HUDEP-2 (cell line): ENCODE measurements around the gene JAG1.

Source experiments
- DNase-seq, 76 experiments: peaks; one replicate each; lab custom pipeline; 2025; ENCODE audit not compliant: unreplicated experiment in 76 of 76; lab: John Stamatoyannopoulos, UW

Gene JAG1

DNA sequence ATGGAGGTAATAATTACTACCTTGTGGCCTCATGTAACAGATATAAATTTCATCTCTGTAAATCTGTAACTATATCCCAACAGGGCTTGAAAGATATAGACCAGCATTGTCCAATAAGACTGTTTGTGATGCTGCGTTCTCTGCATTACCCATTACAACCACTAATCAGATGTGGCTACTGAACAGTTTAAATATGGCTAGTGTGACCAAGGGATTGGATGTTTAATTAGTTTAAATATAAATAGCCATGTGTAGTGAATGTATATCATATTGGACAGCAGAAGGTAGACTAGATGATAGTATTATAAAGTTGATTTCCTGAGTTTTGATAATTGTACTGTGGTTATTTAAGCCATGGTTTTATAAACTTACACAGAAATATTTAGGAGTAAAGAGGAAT lies 27.8 kb upstream of the JAG1 start:
- DNase-seq, result no peak

DNA sequence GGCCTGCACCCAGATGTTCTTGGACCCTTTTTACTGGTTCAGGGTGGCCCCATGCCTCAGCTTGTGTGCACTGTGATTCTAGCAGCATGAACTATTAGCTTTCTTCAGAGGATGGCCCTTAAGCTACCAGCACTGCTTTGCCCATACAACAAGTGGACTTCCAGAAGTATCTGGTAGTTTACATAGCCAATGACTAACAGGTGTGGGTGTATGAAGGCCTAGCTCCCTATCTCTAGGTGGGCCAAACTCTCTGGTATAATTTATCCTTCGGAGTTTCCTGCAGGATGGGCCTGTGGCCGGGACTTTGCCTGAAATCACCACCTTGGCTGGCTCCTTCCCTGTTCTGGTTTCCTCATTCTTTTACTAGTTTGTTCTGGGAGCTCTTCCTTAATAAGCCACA lies 26.1 kb upstream of the JAG1 start:
- DNase-seq, result no peak

DNA sequence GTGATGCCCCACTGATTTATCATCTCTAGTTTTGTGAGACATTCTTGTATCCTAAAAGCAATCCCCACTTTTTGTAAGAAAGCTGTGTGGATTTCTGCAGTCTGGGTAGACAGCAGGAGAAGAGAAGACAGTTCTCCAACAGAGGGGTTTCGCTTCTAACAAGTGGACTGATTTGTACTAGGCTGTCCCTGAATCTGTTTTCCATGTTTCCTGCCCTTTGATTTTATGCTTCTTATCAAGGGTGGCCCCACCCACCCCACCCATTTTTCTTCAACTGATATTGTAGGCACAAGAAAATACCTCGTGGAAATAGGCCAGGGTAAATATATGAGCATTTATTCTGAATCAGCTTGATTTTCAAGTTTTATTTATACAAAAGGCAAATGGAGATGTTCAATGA lies 25.7 kb upstream of the JAG1 start:
- DNase-seq, result no peak

DNA sequence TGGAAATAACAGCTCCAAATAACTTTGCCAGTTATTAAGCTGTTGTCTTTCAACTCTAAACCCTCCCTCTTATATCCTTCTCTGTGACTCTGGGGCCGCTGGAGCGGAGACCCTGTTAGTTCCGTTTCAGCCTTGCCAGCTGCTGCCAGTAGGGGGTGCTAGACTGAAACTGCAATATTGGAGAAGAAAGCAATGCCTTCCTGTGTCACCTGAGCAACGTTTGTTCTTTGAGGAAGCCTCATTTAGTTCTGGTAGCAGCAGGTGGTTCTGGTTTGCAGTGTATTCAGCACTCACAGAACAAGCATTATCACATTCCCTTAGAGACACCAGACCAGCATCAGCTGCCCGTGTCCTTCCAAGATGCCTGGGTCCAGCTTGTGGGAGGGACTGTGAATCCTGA lies 22.9 kb upstream of the JAG1 start:
- peak in 18 of 76 experiments; percentile 0 to 33 (median 7) for DNase-seq

- no peak for DNase-seq
These were observed 15.6 kb upstream of the JAG1 start for GRCh38 chr20:10689385-10689784.

- no peak for DNase-seq
These were observed 14.1 kb upstream of the JAG1 start for GRCh38 chr20:10687895-10688294.

DNA sequence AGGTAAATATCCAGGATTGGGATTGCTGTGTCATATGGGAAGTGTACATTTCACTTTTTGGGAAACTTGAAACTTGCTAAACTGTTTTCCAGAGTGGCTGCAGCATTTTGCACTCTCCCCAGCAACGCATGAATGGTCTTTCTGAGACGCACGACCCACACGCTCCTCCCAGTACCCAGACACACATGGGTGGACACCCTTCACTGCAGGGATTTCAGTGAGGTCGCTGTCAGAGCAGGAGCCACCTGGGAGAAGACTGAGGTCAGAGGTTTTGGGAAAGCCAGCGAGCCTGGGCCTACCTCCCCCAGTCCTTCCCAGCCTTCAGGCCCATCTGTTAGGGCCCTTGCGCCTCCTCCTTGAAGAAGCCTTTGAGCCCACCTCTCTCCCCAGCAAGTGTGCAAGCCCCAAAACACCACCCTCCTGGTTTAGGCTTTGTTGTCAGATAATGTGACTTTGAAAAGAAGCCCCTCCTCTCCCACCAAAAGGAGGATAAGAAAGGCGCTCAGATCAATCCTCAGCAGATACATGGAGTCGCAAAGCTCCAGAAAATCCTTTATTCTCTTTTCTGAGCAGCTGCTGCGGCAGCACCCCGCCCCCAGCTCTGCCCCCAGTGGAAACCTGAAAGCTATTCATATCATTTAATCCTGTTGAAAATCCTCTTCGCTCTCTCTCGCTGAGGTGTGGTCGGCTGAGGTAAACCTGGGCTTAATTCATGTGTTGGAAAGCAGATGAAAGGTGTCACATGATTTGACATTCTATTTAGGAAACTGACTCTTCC lies 12.7 kb upstream of the JAG1 start:
- no peak for DNase-seq

DNA sequence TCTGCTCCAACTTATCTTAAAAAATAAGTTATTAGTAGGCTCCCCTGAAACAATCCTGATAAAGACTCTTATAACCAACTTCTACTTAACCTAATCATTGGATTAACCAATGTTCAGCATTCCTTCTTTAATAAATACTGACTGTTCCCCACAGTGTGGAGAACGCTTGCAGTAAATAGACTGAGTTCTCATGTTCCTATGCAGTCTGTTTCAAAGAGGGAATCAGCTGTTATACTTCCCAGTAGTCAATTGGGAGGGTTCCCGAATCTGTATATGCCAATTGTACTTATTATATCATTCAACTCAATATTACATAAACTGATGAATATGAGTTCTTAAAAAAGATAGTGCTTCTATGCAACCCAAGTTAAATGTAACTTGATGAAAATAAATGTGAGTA lies 9.7 kb upstream of the JAG1 start:
- DNase-seq, result no peak

GRCh38 chr20:10682939-10683338 lies 9.1 kb upstream of the JAG1 start:
- DNase-seq, result no peak

- DNase-seq, result no peak
These were observed 7.7 kb upstream of the JAG1 start for GRCh38 chr20:10681494-10681893.

DNA sequence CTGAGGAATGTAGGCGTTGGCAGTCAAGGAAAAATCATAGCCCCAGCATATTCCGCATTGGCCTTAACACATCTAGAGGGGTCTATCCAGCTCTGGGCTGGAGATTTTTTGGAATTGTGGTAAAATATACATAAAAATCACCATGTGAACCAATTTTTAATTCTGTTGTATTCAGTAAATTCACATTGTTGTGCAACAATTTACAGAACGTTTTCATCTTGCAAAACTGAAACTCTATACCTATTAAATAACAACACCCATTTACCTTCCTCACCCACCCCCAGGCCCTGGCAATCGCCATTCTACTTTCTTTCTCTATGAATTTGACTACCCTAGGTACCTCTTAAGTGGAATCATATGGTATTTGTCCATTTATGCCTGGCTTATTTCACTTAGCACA lies 6.8 kb upstream of the JAG1 start:
- no peak for DNase-seq

- no peak for DNase-seq
These were observed 5.5 kb upstream of the JAG1 start for GRCh38 chr20:10679269-10679668.

DNA sequence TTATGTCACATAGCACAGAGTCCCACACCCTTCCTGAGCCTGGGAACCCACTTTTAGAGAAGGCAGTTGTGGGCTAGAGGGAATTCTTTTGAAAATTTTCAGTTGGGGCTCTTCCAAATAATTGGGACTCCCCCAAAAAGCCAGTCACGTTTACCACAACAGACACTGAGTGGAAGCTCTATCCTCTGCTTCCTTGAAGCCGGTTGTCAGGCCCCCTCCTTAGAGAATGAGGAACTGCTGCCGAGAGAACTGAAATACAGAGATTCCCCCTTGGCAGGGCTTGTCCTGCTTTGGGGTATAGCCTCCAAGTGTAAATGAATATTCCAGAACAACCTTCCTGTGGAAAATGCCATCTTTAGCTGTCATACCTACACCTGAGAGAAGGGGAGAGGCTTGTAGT lies 2.7 kb upstream of the JAG1 start:
- DNase-seq, result no peak

DNA sequence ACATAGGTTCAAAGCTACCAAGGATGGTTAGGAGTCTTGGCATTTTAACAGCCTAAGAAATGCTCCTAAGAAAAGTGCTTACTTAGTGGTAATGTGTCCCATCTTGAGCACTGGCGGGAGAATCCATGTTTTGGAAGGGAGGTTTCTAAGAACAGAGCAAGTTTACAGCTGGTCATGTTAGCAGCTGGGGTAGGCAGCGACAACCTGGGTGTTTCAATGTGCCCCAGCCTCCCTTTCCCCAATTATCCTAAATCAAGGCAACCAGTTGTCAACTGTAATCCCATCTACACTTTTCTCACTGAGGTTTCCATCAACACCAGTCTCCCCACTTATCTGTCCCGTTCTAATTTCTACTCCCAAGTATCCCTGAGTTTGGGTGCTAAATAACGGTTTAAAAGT lies 1.6 kb upstream of the JAG1 start:
- DNase-seq, result no peak

DNA sequence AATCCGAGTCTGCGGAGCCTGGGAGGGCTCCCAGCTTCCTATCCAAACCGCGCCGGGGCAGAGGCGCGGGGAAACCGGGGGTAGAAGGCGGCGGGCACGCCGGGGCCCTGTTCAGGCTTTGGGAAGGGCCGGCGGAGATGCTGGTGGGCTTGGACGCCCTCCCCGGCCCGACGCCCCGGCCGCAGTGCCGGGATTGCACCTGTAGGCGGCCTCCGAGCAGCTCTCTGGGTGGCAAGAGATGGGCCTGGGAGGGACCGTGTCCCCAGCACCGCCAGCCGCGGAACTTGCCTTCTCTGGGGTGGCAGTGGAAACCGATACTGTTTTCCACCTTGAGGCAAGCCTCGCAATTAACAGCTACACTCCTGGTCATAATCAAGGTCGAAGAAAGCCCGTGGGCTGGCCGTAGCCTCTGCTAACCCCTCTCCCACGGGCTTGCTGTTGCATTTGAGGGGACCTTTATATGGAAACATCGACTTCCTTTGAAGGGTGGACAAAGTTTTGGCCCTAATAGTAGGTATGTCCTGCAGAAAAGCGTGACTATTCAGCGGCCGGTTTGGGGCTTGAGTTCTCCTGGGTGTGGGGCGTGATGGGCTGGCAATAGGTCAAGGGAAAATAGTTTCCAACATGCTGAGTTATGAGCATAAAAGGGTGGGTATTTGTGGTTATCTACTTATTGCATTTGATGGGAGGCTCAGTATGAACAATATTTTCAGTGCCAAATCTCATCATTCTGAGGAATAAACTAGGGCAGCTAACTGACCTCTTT lies 1.1 kb upstream of the JAG1 start:
- peak in 67 of 76 experiments; percentile 4 to 77 (median 49) for DNase-seq

DNA sequence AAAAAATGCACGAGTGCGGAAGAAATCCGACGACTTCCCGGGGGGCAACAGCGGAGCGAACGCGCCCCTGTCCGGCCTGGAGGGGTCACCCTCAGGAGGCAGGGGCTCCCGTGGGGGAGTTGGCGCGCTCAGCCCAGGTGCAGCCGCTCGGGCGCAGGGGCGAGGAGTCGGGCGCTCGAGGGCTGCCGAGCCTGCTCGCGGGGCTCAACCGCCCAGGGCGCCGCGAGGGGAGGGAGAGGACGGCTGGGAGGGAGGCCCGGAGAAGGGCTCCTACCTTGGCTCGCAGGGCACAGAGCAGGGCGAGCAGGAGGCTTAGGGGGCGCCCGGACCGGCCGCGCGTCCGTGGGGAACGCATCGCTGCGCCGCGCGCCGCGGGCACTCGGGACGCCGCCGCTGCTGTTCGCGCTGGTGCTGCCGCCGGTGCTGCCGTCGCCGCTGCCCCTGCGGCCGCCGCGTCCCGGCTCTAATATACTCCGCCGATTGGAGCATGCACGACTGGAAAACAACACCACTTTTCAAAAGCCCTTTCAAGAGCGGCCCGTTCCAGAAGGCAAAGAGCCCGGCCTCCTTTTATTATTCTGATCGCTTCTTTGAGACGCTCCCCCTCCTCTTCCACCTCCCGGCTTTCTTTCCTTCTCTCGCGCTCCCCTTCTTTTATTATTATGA lies 490 bp downstream of the JAG1 start:
- peak in 16 of 76 experiments; percentile 9 to 68 (median 35) for DNase-seq

DNA sequence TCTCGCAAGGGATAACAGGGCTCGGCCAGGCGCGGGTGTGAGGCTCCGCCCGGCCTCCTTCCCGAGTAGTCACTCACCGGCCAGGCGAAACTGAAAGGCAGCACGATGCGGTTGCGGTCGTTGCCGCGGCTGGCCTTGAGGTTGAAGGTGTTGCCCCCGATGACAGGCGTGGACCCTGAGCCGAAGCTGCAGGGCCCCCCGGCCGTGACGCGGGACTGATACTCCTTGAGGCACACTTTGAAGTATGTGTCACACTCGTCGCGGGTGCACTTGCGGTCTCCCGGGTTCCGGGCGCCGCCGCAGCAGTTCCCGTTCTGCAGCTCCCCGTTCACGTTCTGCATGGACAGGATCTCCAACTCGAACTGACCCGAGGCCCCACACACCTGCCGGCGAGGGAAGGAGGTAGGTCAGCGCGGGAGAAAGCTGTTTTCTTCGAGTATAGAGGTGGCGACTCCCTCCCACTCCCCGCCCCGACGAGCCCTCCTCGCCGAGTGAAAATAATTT lies 1.1 kb downstream of the JAG1 start:
- peak in 40 of 76 experiments; percentile 7 to 64 (median 33) for DNase-seq

DNA sequence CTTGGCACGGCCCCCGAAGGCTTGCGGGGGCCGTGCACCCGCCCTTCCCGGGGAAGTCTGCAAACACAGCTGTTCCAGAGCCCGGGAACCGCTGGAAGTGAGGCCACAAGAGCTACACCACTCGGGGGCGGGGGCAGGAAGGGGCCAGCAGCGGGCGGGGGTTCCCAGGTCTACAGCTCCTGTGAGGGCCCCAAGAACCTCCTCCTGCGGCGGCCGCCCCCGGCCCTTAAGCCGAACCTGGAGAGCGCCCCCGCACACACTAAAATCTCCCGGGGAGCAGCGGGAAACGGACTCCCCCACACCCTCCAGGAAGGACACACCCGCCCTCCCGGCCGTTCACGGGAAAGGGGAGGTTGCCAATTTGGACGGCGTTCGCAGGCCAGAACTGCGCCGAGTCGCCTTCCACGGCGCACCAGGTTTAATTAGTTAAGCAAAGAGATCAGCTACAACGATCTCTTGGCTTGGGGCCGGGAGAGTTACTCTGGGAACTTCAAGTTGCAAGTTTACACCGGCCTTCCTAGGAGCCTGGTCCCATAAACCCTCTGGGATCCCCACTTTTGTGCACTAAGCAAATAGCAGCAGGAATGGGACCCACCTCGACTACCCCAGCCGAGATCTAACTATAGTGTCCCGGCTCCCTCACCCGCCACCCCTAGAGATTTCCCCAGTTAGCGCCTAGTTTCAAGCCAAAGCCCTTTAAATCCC lies 1.7 kb downstream of the JAG1 start:
- DNase-seq, result peak in 49 of 76 experiments; percentile 10 to 65 (median 37)

DNA sequence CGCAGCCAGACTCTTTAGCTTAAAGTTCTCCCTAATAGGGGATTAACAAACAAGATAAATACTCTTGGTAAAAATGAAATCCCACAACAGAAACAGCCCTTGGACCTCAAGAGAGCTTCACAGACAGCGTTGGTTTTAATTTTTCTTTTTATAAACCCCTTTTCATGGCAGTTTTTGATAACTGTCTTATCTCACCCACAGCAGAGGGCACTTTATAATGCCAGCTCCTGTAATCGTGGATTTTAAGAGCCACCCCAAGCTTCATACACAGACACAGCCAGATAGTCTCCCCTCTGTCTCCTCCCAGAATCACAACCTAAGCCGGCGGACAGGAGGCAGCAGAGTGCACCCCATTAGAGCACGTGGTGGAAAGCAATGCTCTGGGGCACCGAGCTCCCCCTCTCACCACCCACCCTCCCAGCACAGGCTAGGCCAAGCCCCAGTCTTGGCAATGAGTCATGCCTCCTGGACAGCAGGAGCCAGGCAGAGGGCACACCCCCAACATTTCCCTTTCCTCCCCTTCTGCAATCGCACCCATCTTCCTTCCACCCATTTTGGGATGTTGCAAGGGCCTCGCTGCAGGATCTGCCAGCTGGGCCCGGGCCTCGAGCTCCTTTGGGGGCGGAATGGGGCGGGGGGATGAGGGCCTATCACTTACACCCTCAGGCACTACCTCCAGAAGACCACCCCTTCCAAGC lies 2.4 kb downstream of the JAG1 start:
- peak; percentile 16 to 96 (median 80) for DNase-seq
